Caco-2 (cell line): ENCODE measurements around the gene DERA. TPM values are rescaled to one million over a fixed set of nuclear protein-coding genes. Genes with fewer than 3 reads are reported as not detected.

Experiments used
- BruUV-seq: library from RNA; stranded (reverse); fragments of 400-500 nt; replicated peaks from 2 replicates; lab custom pipeline; 2021; lab: Mats Ljungman, UMichigan
- CTCF ChIA-PET: fragments of 300-600 bp; sonication (Branson Sonifier 250); formaldehyde crosslinking; loops from one replicate; lab custom pipeline; 2022; ENCODE audit warnings: antibody characterized with exemption; lab: Charles Lee
- POLR2A ChIA-PET: fragments of 300-600 bp; sonication (Branson Sonifier 250); formaldehyde crosslinking; loops from one replicate; lab custom pipeline; 2022; ENCODE audit warnings: antibody characterized with exemption; lab: Charles Lee
- DNase-seq, 2 experiments: peaks; one replicate each; pipeline versions ENCODE4 v3.0.0 to v3.0.0-alpha.2; 2020 to 2022
- H3K27me3 ChIP-seq: replicated peaks from 2 replicates; pipeline ENCODE4 v1.6.0; 2011; ENCODE audit warnings: low read length; ENCODE audit not compliant: control insufficient read depth, insufficient read depth
- H3K36me3 ChIP-seq: 2 replicates; pipeline ENCODE4 v1.5.1; 2011; ENCODE audit warnings: low read length; ENCODE audit not compliant: control insufficient read depth, insufficient read depth
- H3K4me1 ChIP-seq: fragments of 250-450 bp; sonication (Bioruptor Pico); 2 replicates; pipeline ENCODE4 v1.5.1; 2020; ENCODE audit warnings: mild to moderate bottlenecking
- H3K4me3 ChIP-seq: 2 replicates; pipeline ENCODE4 v1.5.1; 2011; ENCODE audit warnings: low read depth, mild to moderate bottlenecking, control low read depth, low read length
- H3K9me3 ChIP-seq: fragments of 250-450 bp; sonication (Bioruptor Pico); 2 replicates; pipeline ENCODE4 v1.5.1; 2020; ENCODE audit warnings: mild to moderate bottlenecking, moderate library complexity
- H3K27ac Mint-ChIP-seq: one replicate; pipeline ENCODE4 v1.8.0; 2022; ENCODE audit warnings: mixed read lengths; ENCODE audit not compliant: unreplicated experiment
- H3K27me3 Mint-ChIP-seq: one replicate; pipeline ENCODE4 v1.8.0; 2022; ENCODE audit warnings: mixed read lengths; ENCODE audit not compliant: insufficient read depth, unreplicated experiment
- H3K36me3 Mint-ChIP-seq: one replicate; pipeline ENCODE4 v1.8.0; 2022; ENCODE audit warnings: mild to moderate bottlenecking, mixed read lengths; ENCODE audit not compliant: insufficient read depth, unreplicated experiment
- H3K4me1 Mint-ChIP-seq: one replicate; pipeline ENCODE4 v1.8.0; 2022; ENCODE audit warnings: low read depth, mixed read lengths; ENCODE audit not compliant: unreplicated experiment
- H3K4me3 Mint-ChIP-seq: one replicate; pipeline ENCODE4 v1.8.0; 2022; ENCODE audit warnings: mild to moderate bottlenecking, moderate library complexity, mixed read lengths; ENCODE audit not compliant: unreplicated experiment
- H3K9me3 Mint-ChIP-seq: one replicate; pipeline ENCODE4 v1.8.0; 2022; ENCODE audit warnings: mixed read lengths; ENCODE audit not compliant: unreplicated experiment
- CTCF ChIP-seq, 2 experiments: fragments of 200-600 bp in 1 of 2; IDR thresholded peaks; 1 replicate in 1 of 2; 2 replicates in 1 of 2; pipeline versions ENCODE4 v1.5.1 to v1.8.0; 2011 to 2022; ENCODE audit warnings: antibody characterized with exemption in 1 of 2, control low read depth in 1 of 2, inconsistent platforms in 1 of 2, low read depth in 1 of 2, low read length in 1 of 2, mild to moderate bottlenecking in 1 of 2, moderate library complexity in 1 of 2; ENCODE audit not compliant: insufficient read depth in 1 of 2, severe bottlenecking in 1 of 2, unreplicated experiment in 1 of 2
- intact Hi-C: fragments of 100-400 bp; cut with micrococcal nuclease; formaldehyde crosslinking; loops from one replicate; pipeline ENCODE4 v1.10.0; 2022; ENCODE audit not compliant: unreplicated experiment
- total RNA-seq: library from RNA; stranded (reverse); gene quantifications from 2 replicates; pipeline ENCODE4 v1.2.3, GENCODE V29; 2022

DERA gene
- total RNA-seq, 1 experiment from 2014 or later, result 86.4 TPM

GRCh38 chr12:16036073-16036472, 124.9 kb downstream of the DERA start:
- Mint-ChIP-seq H3K4me1 (peaks cover 13% of the 10 kb centered on the region), H3K27ac (no peak overlapping the region), H3K36me3 (peaks cover 27% of the 10 kb centered on the region), H3K9me3 (no peaks in the 10 kb centered on the region), H3K4me3 (no peak overlapping the region), H3K27me3 (no peaks in the 10 kb centered on the region)
- Histone ChIP-seq H3K36me3 (no peaks in the 10 kb centered on the region; the same call in 1 of the 2 replicates), H3K27me3 (no peaks in the 10 kb centered on the region), H3K4me3 (no peak overlapping the region), H3K9me3 (no peaks in the 10 kb centered on the region), H3K4me1 (peaks cover 13% of the 10 kb centered on the region)
- BruUV-seq, result no TSS peak
- no peak for DNase-seq
- intact Hi-C loops, result loop anchor here (5.0 kb wide), 1 partner anchor 41 kb away; no protein-coding TSS in a partner anchor
- CTCF ChIA-PET, result no interaction called here
- no peak for TF ChIP-seq CTCF (IDR thresholded peaks at IDR 0.05; ENCODE audit: insufficient read depth in 1 of 2, low read depth in 1 of 2, low read length in 1 of 2, severe bottlenecking in 1 of 2, unreplicated experiment in 1 of 2)
- POLR2A ChIA-PET, result no interaction called here

- intact Hi-C loops, result loop anchor here (5.0 kb wide), 1 partner anchor 40 kb away; no protein-coding TSS in a partner anchor
- Mint-ChIP-seq H3K4me1 (no peaks in the 10 kb centered on the region), H3K4me3 (no peak overlapping the region), H3K27me3 (no peaks in the 10 kb centered on the region), H3K9me3 (peaks cover 8% of the 10 kb centered on the region), H3K27ac (no peak overlapping the region), H3K36me3 (peaks cover 22% of the 10 kb centered on the region)
- CTCF ChIA-PET, result no interaction called here
- no TSS peak for BruUV-seq
- H3K9me3 ChIP-seq, result no peaks in the 10 kb centered on the region
- H3K27me3 ChIP-seq, result no peaks in the 10 kb centered on the region
- H3K4me3 ChIP-seq, result no peak overlapping the region
- POLR2A ChIA-PET, result no interaction called here
- no peak for TF ChIP-seq CTCF (IDR thresholded peaks at IDR 0.05; ENCODE audit: insufficient read depth in 1 of 2, low read depth in 1 of 2, low read length in 1 of 2, severe bottlenecking in 1 of 2, unreplicated experiment in 1 of 2)
- DNase-seq, result no peak
- no peaks in the 10 kb centered on the region; the same call in 1 of the 2 replicates for H3K36me3 ChIP-seq
- H3K4me1 ChIP-seq, result 0 out of 2 replicates have a peak, but pooled peaks cover 3% of the 10 kb centered on the region
Observed at GRCh38 chr12:16037533-16037932, 126.4 kb downstream of the DERA start.

- no peak overlapping the region for H3K27ac Mint-ChIP-seq
- CTCF ChIA-PET, result no interaction called here
- POLR2A ChIA-PET, result no interaction called here
Observed at GRCh38 chr12:16043480-16043879, 132.3 kb downstream of the DERA start.

More at GRCh38 chr12:16043480-16043879, 132.3 kb downstream of the DERA start:
- intact Hi-C loops, result no loop called here
- H3K4me1 ChIP-seq, result no peaks in the 10 kb centered on the region
- H3K9me3 ChIP-seq, result no peaks in the 10 kb centered on the region
- no peak for DNase-seq
- H3K4me3 ChIP-seq, result no peak overlapping the region
- peaks cover 55% of the 10 kb centered on the region for H3K9me3 Mint-ChIP-seq
- no peaks in the 10 kb centered on the region for H3K27me3 Mint-ChIP-seq
- H3K4me1 Mint-ChIP-seq, result peaks cover 7% of the 10 kb centered on the region
- no peak overlapping the region for H3K4me3 Mint-ChIP-seq
- TF ChIP-seq CTCF (IDR thresholded peaks at IDR 0.05; ENCODE audit: insufficient read depth in 1 of 2, low read depth in 1 of 2, low read length in 1 of 2, severe bottlenecking in 1 of 2, unreplicated experiment in 1 of 2), result no peak
- no TSS peak for BruUV-seq
- H3K27me3 ChIP-seq, result no peaks in the 10 kb centered on the region
- H3K36me3 ChIP-seq, result no peaks in the 10 kb centered on the region
- peaks cover 11% of the 10 kb centered on the region for H3K36me3 Mint-ChIP-seq
